Naive B cell (primary cell): Measurements from ENCODE around the gene DOCK8. TPM values are rescaled to one million over a fixed set of nuclear protein-coding genes. Genes with fewer than 3 reads are reported as not detected.

Experiments
- ATAC-seq, 2 donors: fragments of 150-1000 bp; cut with Tn5 transposase; 2 replicates each; pipeline ENCODE4 v1.10.0; 2021; ENCODE audit warnings: low read depth in 2 of 2, mild to moderate bottlenecking in 2 of 2, moderate library complexity in 2 of 2
- DNase-seq: peaks from one replicate; pipeline ENCODE4 v3.0.0; 2022
- H3K27ac Mint-ChIP-seq, 6 donors: one replicate each; pipeline ENCODE4 v1.8.0; 2020 to 2022; ENCODE audit warnings: mild to moderate bottlenecking in 6 of 6, mixed read lengths in 6 of 6, moderate library complexity in 5 of 6, inconsistent platforms in 2 of 6
- H3K27me3 Mint-ChIP-seq, 3 donors: one replicate each; pipeline ENCODE4 v1.8.0; 2021 to 2022; ENCODE audit warnings: mixed read lengths in 3 of 3, mild to moderate bottlenecking in 1 of 3
- H3K36me3 Mint-ChIP-seq, 2 donors: one replicate each; pipeline ENCODE4 v1.8.0; 2020 to 2022; ENCODE audit warnings: mixed read lengths in 2 of 2, inconsistent platforms in 1 of 2, mild to moderate bottlenecking in 1 of 2
- H3K4me1 Mint-ChIP-seq, 3 donors: one replicate each; pipeline ENCODE4 v1.8.0; 2020 to 2022; ENCODE audit warnings: mixed read lengths in 3 of 3, inconsistent platforms in 1 of 3, mild to moderate bottlenecking in 1 of 3, moderate library complexity in 1 of 3
- H3K4me3 Mint-ChIP-seq, 8 donors: one replicate each; pipeline ENCODE4 v1.8.0; 2020 to 2022; ENCODE audit warnings: mild to moderate bottlenecking in 8 of 8, mixed read lengths in 8 of 8, moderate library complexity in 8 of 8, inconsistent platforms in 2 of 8
- H3K9me3 Mint-ChIP-seq, 7 donors: one replicate each; pipeline ENCODE4 v1.8.0; 2020 to 2022; ENCODE audit warnings: mixed read lengths in 7 of 7, mild to moderate bottlenecking in 5 of 7, inconsistent platforms in 2 of 7, moderate library complexity in 1 of 7
- polyA plus RNA-seq, 6 donors: library from polyadenylated mRNA; unstranded; fragments of 300-500 nt; fragmentation: Illumina TruSeq; gene quantifications; one replicate each; pipeline ENCODE4 v1.2.3, GENCODE V29; 2021; ENCODE audit warnings: low read depth in 6 of 6

The DOCK8 gene
- polyA plus RNA-seq, 6 donors from 2014 or later: 15.3 to 109 (median 76.5) TPM

DNA sequence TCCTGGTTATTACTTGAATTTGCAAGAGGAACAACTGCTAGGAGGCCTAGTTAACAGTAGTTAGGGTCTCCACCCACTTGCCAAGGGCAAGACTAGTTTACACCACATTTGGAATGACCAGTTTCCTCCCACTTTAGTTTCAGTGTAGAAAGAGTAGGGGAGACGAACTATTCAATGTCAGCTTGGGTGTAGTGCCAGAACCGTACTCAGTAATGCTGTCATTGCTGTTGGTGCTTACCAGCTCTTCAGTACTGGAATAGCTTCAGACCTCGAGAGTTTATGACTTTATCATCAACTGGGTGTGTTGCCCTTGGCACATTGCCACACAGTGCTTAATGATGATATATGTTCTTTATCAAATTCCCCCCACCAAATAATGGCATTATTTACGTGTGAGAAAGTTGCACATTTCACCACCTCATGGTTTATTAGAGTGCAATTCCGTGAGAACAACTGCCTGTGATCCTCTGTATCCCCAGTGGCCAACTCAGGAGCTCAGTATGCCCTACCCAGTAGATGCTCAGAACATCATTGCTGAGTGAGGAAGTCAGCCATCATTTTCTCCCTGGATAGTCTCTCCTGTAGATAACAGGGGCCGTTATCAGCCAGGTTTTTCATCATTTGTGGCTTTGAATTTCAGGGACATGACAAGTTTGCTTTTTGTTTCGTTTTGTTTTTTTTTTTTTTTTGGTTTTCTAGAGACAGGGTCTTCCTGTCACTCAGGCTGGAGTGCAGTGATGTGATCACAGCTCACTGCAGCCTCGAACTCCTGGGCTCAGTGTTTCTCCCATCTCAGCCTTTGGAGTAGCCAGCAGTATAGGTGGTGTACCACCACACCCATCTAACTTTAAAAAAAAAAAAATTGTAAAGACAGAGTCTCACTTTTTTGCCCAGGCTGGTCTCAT, 67.3 kb downstream of the DOCK8 start:
- no peak for DNase-seq
- H3K9me3 Mint-ChIP-seq: no peaks in the 10 kb centered on the region
- H3K27me3 Mint-ChIP-seq: no peaks in the 10 kb centered on the region
- H3K4me3 Mint-ChIP-seq: peak overlapping the region; percentile 13 to 86 (median 70)
- H3K27ac Mint-ChIP-seq: peak overlapping the region in 5 of 6 donors; percentile 26 to 96 (median 92)
- peaks cover 17 to 20% of the 10 kb centered on the region in 2 donors for H3K36me3 Mint-ChIP-seq
- ATAC-seq: peak in 1 of 2 donors; percentile 12
- peaks cover 37 to 54% (median 45%) of the 10 kb centered on the region in 3 donors for H3K4me1 Mint-ChIP-seq

GRCh38 chr9:286071-286740, 71.5 kb downstream of the DOCK8 start:
- Mint-ChIP-seq H3K9me3 (no peaks in the 10 kb centered on the region), H3K4me3 (no peak overlapping the region), H3K36me3 (peaks cover 23 to 28% of the 10 kb centered on the region in 2 donors), H3K27ac (peak overlapping the region in 1 of 6 donors; percentile 41), H3K4me1 (peaks cover 38 to 67% (median 57%) of the 10 kb centered on the region in 3 donors), H3K27me3 (no peaks in the 10 kb centered on the region)
- ATAC-seq (no peak), DNase-seq (no peak)

- no peak overlapping the region for H3K4me3 Mint-ChIP-seq
- no peak for ATAC-seq
- H3K4me1 Mint-ChIP-seq: peaks cover 22 to 42% (median 39%) of the 10 kb centered on the region in 3 donors
- no peaks in the 10 kb centered on the region for H3K9me3 Mint-ChIP-seq
- peak overlapping the region in 1 of 6 donors; percentile 27 for H3K27ac Mint-ChIP-seq
- H3K36me3 Mint-ChIP-seq: peaks cover 28 to 31% of the 10 kb centered on the region in 2 donors
- no peaks in the 10 kb centered on the region for H3K27me3 Mint-ChIP-seq
- DNase-seq: no peak
Measured at GRCh38 chr9:289121-289520, 74.5 kb downstream of the DOCK8 start.

DNA sequence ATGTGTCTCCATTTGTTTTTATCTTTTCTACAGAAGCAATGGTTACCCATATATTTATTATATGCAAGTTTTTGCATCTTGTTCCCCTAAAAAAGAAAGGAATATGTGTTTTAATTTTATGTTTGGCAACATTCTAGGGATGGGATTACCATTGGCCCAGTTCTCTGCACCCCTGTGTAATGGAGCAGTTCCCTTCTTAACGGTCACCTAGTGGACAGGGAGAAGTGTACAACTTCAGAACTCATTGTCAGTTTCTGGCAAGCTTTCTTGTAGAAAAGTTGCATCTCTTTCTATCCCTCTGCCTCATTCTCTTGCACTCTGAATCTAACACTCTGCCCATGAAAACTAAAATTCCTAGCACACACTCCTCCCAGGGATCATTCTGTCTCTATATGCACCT, 78.2 kb downstream of the DOCK8 start:
- Mint-ChIP-seq H3K27me3 (no peaks in the 10 kb centered on the region), H3K27ac (no peak overlapping the region), H3K4me1 (peaks cover 26 to 44% (median 42%) of the 10 kb centered on the region in 3 donors), H3K9me3 (no peaks in the 10 kb centered on the region), H3K4me3 (peak overlapping the region in 1 of 8 donors; percentile 0), H3K36me3 (peaks cover 8 to 9% of the 10 kb centered on the region in 2 donors)
- ATAC-seq: no peak
- DNase-seq: no peak

DNA sequence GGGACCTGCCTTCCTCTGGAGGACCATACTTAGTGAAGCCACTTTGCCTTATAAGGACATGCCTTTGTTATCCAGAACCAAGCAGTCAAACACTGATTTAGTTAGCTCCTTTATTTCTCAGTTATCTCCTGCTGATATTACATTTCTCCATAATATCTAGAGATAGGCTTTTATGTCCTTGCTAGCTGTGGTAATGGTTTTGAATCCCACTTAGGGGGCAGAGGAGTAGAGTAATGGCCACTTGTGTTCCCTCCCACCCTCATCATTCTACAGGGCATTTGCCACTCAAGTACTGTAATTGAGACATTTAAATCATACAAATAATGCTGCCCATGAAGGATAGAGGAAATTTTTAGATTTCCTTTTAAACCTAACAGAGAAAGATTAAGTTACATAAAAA, 80.9 kb downstream of the DOCK8 start:
- ATAC-seq (no peak), DNase-seq (no peak)
- Mint-ChIP-seq H3K4me1 (peaks cover 27 to 43% (median 42%) of the 10 kb centered on the region in 3 donors), H3K27me3 (no peaks in the 10 kb centered on the region), H3K36me3 (peaks cover 7 to 9% of the 10 kb centered on the region in 2 donors), H3K4me3 (no peak overlapping the region), H3K9me3 (no peaks in the 10 kb centered on the region), H3K27ac (peak overlapping the region in 4 of 6 donors; percentile 30 to 88 (median 64))

- no peak for DNase-seq
- peaks cover 9 to 15% of the 10 kb centered on the region in 2 donors for H3K36me3 Mint-ChIP-seq
- peaks cover 32 to 49% (median 41%) of the 10 kb centered on the region in 3 donors for H3K4me1 Mint-ChIP-seq
- no peaks in the 10 kb centered on the region for H3K27me3 Mint-ChIP-seq
- H3K27ac Mint-ChIP-seq: peak overlapping the region; percentile 41 to 94 (median 86)
- no peak for ATAC-seq
- no peaks in the 10 kb centered on the region for H3K9me3 Mint-ChIP-seq
- peak overlapping the region in 4 of 8 donors; percentile 29 to 83 (median 50) for H3K4me3 Mint-ChIP-seq
Measured at GRCh38 chr9:296411-296810, 81.7 kb downstream of the DOCK8 start.

GRCh38 chr9:297104-297972, 82.7 kb downstream of the DOCK8 start:
- H3K27me3 Mint-ChIP-seq: no peaks in the 10 kb centered on the region
- ATAC-seq: peak; percentile 85 to 89
- no peaks in the 10 kb centered on the region for H3K9me3 Mint-ChIP-seq
- peak overlapping the region; percentile 79 to 94 (median 88) for H3K27ac Mint-ChIP-seq
- peaks cover 9 to 17% of the 10 kb centered on the region in 2 donors for H3K36me3 Mint-ChIP-seq
- peaks cover 33 to 50% (median 41%) of the 10 kb centered on the region in 3 donors for H3K4me1 Mint-ChIP-seq
- DNase-seq: peak; percentile 63
- H3K4me3 Mint-ChIP-seq: peak overlapping the region; percentile 2 to 88 (median 54)

DNA sequence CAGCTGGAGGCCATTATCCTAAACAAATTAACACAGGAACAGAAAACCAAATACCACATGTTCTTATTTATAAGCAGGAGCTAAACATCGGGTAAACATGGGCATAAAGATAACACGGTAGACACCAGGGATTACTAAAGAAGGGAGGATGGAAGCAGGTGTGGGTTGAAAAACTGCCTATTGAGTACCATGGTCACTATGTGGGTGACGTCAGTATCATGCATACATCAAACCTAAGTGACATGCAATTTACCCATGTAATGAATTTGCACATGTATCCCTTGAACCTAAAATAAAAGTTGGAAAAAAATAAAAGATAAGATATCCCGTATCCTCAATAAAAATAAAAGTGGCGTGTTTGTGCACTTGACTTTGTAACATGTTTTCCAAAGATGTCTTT, 88.8 kb downstream of the DOCK8 start:
- DNase-seq (no peak), ATAC-seq (no peak)
- H3K27me3 Mint-ChIP-seq: no peaks in the 10 kb centered on the region
- H3K9me3 Mint-ChIP-seq: no peaks in the 10 kb centered on the region
- peaks cover 8 to 26% (median 12%) of the 10 kb centered on the region in 3 donors for H3K4me1 Mint-ChIP-seq
- no peak overlapping the region for H3K27ac Mint-ChIP-seq
- no peak overlapping the region for H3K4me3 Mint-ChIP-seq
- H3K36me3 Mint-ChIP-seq: peaks cover 6 to 34% of the 10 kb centered on the region in 2 donors

DNA sequence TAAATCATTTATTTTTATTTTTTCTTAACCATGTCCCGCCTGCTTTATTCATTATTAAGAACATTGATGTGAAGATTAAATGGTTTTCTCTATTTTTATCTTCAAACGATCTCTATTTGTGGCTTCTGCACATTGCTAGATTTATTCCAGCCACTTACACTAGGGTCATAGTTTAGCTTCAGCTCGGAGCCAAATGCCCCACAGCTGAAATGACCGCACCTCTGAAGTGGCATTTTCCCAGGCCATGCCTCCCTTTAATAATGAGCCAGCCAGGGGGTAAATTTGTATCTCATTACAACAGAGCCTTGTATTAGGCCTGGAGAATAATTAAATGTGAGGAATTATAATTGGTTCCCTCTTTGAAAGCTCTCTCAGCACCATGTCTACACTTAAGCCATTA, 89.4 kb downstream of the DOCK8 start:
- Mint-ChIP-seq H3K27ac (peak overlapping the region in 2 of 6 donors; percentile 21 to 75), H3K4me1 (peaks cover 3 to 26% (median 12%) of the 10 kb centered on the region in 3 donors), H3K36me3 (peaks cover 6 to 34% of the 10 kb centered on the region in 2 donors), H3K9me3 (no peaks in the 10 kb centered on the region), H3K27me3 (no peaks in the 10 kb centered on the region), H3K4me3 (no peak overlapping the region)
- DNase-seq: no peak
- no peak for ATAC-seq

GRCh38 chr9:304519-305185, 90.0 kb downstream of the DOCK8 start:
- H3K4me3 Mint-ChIP-seq: no peak overlapping the region
- no peaks in the 10 kb centered on the region for H3K9me3 Mint-ChIP-seq
- peak overlapping the region in 2 of 6 donors; percentile 36 to 75 for H3K27ac Mint-ChIP-seq
- ATAC-seq (no peak), DNase-seq (no peak)
- peaks cover 3 to 26% (median 12%) of the 10 kb centered on the region in 3 donors for H3K4me1 Mint-ChIP-seq
- no peaks in the 10 kb centered on the region for H3K27me3 Mint-ChIP-seq
- H3K36me3 Mint-ChIP-seq: peaks cover 6 to 34% of the 10 kb centered on the region in 2 donors

DNA sequence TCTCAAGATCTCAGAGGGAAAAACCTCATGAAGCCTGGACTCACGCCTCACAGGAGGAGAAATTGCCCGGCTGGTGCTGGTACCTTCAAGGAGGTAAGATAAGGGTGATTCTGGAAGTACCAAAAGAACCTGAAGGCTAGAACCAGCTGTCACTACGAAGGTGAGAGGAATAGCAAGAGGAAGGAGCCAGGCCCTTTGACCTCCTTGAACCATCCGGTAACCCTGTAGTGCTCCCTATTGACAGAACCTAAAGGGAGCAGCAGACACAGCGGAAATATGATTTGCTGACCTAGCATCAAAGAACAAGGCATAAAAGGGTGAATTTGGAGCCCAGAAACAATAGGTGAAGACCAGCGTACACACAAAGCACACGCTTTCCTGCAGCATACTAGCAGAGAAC, 92.2 kb downstream of the DOCK8 start:
- peak overlapping the region in 5 of 6 donors; percentile 15 to 96 (median 59) for H3K27ac Mint-ChIP-seq
- peaks cover 0 to 10% (median 0%) of the 10 kb centered on the region in 3 donors for H3K4me1 Mint-ChIP-seq
- DNase-seq (peak; percentile 33), ATAC-seq (peak; percentile 55 to 58)
- peaks cover 6 to 17% of the 10 kb centered on the region in 2 donors for H3K36me3 Mint-ChIP-seq
- H3K4me3 Mint-ChIP-seq: peak overlapping the region in 1 of 8 donors; percentile 16
- no peaks in the 10 kb centered on the region for H3K27me3 Mint-ChIP-seq
- H3K9me3 Mint-ChIP-seq: no peaks in the 10 kb centered on the region

GRCh38 chr9:311841-312240, 97.2 kb downstream of the DOCK8 start:
- peak overlapping the region in 2 of 6 donors; percentile 70 to 72 for H3K27ac Mint-ChIP-seq

More at GRCh38 chr9:311841-312240, 97.2 kb downstream of the DOCK8 start:
- Mint-ChIP-seq H3K9me3 (no peaks in the 10 kb centered on the region), H3K36me3 (peaks cover 2 to 8% of the 10 kb centered on the region in 2 donors), H3K4me1 (no peaks in the 10 kb centered on the region), H3K4me3 (no peak overlapping the region), H3K27me3 (no peaks in the 10 kb centered on the region)
- no peak for ATAC-seq
- DNase-seq: no peak
